LoVo (cell line): Measurements from ENCODE around the gene EFNB3.

ENCODE experiments used
- DNase-seq: peaks from one replicate; pipeline ENCODE4 v3.0.0-alpha.2; 2016; ENCODE audit warnings: low spot score

EFNB3 gene

DNA sequence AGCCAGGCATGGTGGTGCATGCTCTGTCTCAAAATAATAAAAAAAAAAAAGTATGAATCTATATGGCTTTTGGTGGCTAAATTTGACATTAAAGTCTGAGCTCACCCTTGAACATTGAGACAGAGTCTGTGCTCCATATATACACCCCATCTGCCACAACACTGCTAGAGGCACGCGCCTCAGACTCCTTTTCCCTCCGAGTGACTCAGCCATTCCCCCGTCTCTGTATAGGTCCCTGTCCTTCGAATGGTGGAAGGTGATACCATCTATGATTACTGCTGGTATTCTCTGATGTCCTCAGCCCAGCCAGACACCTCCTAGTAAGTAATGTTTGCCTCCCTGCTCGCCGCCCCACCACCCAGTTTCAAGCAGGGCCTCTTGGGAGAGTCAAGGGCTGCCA is 4.5 kb upstream of the EFNB3 start:
- DNase-seq: no peak

DNA sequence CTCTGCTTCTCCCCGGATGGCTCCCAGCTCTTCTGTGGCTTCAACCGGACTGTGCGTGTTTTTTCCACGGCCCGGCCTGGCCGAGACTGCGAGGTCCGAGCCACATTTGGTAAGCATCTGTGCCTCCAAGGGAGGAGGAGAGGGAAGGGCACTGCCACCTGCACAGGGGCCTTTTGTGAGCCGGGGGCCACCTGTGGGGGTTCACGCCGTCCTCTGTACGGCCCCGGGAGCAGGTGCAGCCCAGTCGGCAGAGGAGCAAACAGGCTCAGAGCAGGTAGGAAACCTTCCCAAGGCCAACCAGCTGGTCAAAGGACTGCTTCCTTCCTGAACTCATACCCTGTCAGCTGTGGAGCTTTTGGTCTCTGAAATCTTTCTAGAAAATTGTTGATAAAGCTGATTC is 3.3 kb upstream of the EFNB3 start:
- no peak for DNase-seq

DNA sequence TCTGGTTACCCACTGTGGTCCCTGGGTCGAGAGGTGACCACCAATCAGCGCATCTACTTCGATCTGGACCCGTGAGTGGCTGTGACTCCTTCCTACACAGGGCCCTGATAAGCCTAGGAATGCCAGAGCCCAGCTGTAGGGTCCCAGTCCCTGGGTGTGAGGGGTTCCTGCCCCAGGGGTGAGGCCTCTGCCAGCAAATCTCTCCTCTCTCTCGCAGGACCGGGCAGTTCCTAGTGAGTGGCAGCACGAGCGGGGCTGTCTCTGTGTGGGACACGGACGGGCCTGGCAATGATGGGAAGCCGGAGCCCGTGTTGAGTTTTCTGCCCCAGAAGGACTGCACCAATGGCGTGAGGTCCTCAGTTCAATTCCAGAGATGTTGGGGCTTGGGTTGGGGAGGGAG is 2.2 kb upstream of the EFNB3 start:
- DNase-seq: no peak

DNA sequence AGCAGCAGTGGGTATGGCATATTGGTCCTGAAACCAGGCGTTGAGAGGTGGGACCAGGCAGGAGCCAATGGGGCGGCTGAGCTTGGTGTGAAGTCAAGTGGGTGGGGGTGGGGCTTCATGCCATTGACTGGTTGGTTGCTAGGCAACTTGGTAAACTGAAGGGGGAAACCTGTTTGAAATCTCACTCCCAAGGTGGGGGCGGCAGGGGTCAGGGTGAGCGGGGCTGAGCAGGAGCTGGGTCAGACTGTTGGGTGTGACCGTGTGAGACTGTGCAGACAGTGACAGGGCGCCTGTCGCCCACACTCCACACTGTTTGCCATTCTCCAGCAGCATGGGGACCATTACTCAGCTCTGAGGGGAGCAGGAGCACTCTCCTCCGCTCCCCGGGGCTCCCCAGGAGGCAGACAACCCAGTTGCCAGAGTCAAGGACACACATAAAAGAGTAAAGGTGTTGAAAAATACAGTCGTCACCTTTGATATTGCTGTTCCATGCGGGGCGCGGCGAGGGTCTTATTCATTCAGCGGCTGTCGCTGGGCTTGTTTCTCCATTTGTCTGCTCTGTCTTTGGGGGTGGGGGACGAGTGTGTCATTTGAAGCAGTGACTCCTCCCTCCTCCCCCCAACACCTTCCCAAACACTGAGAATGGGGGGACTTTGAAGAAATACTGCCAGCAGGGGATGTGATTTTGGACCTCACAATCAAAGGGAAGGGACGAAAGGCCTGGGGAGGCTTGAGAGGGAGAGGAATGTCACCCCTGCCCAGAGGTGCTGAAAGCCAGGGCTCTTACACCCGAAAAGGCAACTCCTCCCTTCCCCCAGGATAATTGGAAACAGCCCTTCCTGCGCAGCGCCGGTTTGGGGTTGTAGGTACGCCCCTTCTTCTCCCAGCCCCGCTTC is 1.2 kb upstream of the EFNB3 start:
- no peak for DNase-seq

DNA sequence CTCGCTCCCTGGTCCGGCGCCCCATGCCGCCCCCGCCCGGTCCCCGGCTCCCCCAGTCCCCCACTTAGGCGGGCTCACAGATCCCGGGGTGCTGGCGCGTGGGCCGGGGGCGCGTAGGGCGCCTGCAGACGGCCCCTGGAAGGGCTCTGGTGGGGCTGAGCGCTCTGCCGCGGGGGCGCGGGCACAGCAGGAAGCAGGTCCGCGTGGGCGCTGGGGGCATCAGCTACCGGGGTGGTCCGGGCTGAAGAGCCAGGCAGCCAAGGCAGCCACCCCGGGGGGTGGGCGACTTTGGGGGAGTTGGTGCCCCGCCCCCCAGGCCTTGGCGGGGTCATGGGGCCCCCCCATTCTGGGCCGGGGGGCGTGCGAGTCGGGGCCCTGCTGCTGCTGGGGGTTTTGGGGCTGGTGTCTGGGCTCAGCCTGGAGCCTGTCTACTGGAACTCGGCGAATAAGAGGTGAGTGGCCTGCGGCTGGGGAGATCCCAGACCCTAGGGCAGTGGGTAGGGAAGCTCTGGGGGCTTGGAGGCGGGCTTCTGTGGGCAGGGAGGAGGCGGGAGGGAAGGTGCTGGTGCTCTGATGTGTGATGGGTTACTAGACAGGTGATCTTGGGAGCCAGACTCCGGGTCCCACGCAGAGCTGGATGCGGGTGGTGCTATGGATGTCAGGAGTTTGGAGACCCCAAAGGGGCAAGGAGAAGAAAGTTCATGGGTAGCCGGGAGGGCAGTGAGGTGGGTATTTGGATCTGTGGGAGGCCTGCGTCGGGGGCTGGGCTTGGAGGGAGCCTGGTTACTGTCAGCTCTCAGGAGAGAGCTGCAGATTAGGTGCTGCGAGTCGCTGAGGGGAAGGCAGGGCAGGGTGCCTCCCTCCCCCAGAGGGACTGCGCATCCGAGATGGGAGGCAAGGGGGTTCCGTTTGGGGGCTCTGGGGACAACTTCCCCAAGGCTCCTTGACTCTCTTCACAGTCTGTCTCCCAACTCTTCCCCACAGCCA is 560 bp downstream of the EFNB3 start:
- DNase-seq: no peak

DNA sequence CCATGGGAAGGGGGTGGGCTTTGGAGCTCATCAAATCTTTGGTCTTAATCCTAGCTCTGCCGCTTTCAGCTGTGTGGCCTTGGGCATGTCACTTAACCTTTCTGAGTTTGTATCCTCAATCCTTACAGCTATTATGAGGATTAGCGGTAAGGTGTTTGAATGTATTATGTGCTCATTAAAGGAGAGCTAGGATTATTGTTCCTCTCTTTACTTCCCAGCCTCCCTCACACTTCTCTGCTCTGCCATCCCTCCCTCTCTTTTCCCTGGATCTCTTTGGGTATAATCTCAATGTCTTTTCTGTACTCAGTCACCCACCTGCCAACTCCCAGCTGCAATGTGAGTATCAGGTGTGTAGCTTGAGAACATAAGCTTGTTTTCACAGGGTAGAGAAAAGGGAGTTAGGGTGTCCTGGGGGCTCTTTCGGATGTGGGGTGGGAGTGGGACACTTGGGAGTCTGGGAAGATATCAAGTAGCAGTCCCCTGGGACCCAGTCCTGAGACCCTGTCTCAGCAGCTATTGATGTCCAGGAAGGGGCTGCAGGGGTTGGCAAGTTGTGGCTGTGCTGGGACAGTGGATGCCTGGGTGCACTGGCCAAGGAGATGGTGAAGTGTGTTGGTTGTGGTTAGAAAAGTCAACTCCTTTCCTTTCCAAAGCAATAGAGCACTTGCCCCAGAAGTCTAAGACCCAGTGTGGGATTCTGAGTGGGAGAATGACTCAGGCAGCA is 1.8 kb downstream of the EFNB3 start:
- DNase-seq: no peak

- no peak for DNase-seq
These were observed 2.4 kb downstream of the EFNB3 start for GRCh38 chr17:7707446-7707845.

DNA sequence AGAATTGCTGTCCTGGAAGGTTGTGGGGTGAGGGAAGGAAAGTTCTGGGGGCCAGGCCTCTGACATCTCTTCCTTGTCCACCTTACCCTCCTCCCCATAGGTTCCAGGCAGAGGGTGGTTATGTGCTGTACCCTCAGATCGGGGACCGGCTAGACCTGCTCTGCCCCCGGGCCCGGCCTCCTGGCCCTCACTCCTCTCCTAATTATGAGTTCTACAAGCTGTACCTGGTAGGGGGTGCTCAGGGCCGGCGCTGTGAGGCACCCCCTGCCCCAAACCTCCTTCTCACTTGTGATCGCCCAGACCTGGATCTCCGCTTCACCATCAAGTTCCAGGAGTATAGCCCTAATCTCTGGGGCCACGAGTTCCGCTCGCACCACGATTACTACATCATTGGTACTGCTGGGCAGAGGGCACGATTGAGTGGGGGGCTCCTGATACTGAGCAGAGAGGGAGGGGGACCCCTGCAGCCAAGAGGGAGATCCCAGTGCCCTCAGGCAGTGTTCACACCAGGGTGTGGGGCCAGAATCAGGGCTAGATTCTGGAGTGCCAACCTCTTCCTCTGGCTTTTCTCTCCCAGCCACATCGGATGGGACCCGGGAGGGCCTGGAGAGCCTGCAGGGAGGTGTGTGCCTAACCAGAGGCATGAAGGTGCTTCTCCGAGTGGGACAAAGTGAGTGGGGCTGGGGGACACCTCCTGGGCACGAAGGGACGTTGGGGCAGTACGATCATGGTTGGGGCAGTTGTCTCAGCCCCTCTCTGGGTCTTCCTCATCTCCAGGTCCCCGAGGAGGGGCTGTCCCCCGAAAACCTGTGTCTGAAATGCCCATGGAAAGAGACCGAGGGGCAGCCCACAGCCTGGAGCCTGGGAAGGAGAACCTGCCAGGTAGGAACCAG is 3.1 kb downstream of the EFNB3 start:
- no peak for DNase-seq

DNA sequence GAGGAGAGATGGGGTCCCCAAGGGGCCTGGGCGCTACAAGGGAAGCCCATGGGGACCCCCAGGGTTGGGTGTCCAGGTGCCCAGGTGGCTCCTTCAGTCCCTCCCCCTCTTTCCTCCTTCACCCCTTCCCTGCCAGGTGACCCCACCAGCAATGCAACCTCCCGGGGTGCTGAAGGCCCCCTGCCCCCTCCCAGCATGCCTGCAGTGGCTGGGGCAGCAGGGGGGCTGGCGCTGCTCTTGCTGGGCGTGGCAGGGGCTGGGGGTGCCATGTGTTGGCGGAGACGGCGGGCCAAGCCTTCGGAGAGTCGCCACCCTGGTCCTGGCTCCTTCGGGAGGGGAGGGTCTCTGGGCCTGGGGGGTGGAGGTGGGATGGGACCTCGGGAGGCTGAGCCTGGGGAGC is 4.0 kb downstream of the EFNB3 start:
- no peak for DNase-seq

GRCh38 chr17:7710301-7710700 is 5.3 kb downstream of the EFNB3 start:
- DNase-seq: no peak

- DNase-seq: no peak
These were observed 6.2 kb downstream of the EFNB3 start for GRCh38 chr17:7711051-7711755.

GRCh38 chr17:7712111-7712771 is 7.2 kb downstream of the EFNB3 start:
- no peak for DNase-seq

GRCh38 chr17:7713782-7714181 is 8.8 kb downstream of the EFNB3 start:
- DNase-seq: no peak

- DNase-seq: no peak
These were observed 10.0 kb downstream of the EFNB3 start for GRCh38 chr17:7714721-7715594.

- no peak for DNase-seq
These were observed 11.2 kb downstream of the EFNB3 start for GRCh38 chr17:7715936-7716886.

GRCh38 chr17:7716901-7717755 is 12.1 kb downstream of the EFNB3 start, which contains the start of gene DNAH2:
Gene DNAH2 (plus strand): TSS chr17:7717744. CDS start chr17:7719735, 1,991 bp downstream.
- peak; percentile 88 for DNase-seq
